Uterus (tissue), 2 donors: Measurements from ENCODE around the gene GRK2.

Experiments used
- CTCF ChIP-seq, 4 experiments: fragments of 200-600 bp in 2 of 4; fragments of 450-650 bp in 2 of 4; sonication (generic) in 2 of 4; IDR thresholded peaks; one replicate each; pipeline ENCODE4 v1.5.1; 2016 to 2019; ENCODE audit warnings: antibody characterized with exemption in 4 of 4, mild to moderate bottlenecking in 2 of 4, moderate library complexity in 1 of 4
- POLR2A ChIP-seq, 2 donors: fragments of 450-650 bp; IDR thresholded peaks; one replicate each; pipeline ENCODE4 v1.6.1; 2016; ENCODE audit warnings: antibody characterized with exemption in 2 of 2, mild to moderate bottlenecking in 1 of 2, moderate library complexity in 1 of 2

- TF ChIP-seq CTCF (IDR thresholded peaks at IDR 0.05) = no peak
- no peak for TF ChIP-seq POLR2A (IDR thresholded peaks at IDR 0.05)
Measured at GRCh38 chr11:67230406-67230805, 35.9 kb upstream of the GRK2 start.
